Measurements from ENCODE around the gene NCR2. TPM values are rescaled to one million over a fixed set of nuclear protein-coding genes. Genes with fewer than 3 reads are reported as not detected.
"Not testable (repeated sequence)": the region's sequence is repeated elsewhere in the genome, so short reads cannot be mapped to it uniquely, and the experiment has no call there.

The NCR2 gene
- total RNA-seq: not detected in 2 replicates
- polyA plus RNA-seq (2012): not detected

DNA sequence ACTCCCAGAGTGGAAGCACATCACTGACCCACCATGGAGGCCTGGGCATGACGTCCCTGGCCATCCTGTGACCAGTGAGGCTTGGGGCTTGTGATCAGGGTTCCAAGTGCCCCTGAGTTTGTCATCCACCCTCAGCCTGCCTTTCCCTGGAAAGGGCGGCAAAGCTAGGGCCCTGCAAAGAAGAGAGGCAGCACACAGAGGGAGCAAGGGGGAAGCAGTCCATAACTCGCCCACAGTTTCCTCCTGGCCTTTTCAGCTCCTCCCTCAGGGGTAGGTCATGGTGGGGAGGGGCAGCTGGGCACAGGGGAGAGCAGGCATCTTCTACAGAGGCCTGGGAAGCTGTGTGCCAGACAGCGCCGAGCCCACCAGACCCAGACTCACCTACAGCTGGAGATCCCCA, at the start of gene NCR2:
Gene NCR2 (plus strand): TSS at position 313 of the 400 bp plus-strand sequence. CDS start 269 bp downstream, outside the sequence.
- DNase-seq (ENCODE audit: low read depth): no peak

DNA sequence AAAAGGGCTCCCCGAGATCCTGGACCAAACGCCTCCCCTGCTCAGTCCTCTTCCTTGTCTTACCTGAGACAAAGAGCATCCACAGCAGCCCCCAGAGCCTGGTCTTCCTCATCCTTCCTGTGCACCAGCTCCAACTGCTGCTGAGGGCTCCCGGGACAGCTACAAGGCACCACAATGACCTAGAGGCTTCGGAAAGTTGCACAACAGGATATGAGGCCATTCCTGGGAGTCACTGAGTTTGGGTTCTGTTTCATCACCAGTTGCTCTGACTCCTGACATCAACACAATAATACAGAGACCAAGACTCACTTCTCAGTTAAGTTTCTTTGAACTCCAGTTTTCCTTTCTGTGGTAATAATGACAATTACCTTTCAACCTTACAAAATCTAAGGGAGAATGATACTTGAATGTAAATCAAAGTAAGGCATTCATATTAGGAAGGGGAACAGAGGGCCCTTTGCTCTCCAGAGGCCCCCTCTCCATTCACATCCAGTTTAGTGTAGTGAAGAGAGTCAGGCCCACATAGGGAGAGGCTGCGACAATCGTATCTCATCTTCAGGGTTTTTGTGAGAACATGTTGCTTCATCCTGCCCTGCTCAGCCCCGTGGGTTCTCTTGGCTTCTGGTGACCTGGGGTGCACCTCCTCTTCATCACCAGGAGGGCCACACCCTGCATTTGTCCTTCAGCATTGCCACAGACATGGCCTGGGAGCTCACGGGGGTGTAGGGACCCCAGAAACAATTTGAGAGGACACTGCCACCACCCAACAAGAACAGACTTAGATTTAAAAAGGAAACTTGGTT, 48.7 kb upstream of the NCR2 start, which contains the start of gene TREM1:
Gene TREM1 (minus strand): TSS at position 139 of the 803 bp plus-strand sequence. CDS start 27 bp downstream, at position 112.
- DNase-seq (ENCODE audit: low read depth): peak; percentile 20

GRCh38 chr6:41288030-41288753, 47.2 kb upstream of the NCR2 start:
- peak; percentile 12 for DNase-seq (ENCODE audit: low read depth)

GRCh38 chr6:41288754-41289129, 46.7 kb upstream of the NCR2 start:
- DNase-seq (ENCODE audit: low read depth): no peak

- no peak for DNase-seq (ENCODE audit: low read depth)
Observed at GRCh38 chr6:41289815-41290214, 45.6 kb upstream of the NCR2 start.

DNA sequence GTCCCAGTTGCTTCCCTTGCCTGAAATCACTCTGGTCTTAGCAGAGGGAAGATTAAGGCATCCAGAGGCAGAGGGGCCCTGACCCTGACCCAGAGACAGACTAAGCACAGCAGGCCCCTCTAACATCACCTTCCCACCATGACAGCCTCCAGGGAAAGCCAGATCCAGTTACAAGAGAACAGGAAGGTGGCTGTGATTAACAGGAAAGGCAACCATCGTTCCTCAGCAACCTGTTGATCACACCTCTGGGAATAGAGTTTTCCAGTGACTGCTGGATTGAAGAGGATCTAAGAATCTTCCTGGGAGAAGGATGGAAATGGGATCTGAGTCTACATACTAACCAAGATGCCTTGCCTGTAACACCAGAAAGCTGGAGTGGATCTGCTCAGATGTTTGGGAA, 43.7 kb upstream of the NCR2 start:
- no peak for DNase-seq (ENCODE audit: low read depth)

DNA sequence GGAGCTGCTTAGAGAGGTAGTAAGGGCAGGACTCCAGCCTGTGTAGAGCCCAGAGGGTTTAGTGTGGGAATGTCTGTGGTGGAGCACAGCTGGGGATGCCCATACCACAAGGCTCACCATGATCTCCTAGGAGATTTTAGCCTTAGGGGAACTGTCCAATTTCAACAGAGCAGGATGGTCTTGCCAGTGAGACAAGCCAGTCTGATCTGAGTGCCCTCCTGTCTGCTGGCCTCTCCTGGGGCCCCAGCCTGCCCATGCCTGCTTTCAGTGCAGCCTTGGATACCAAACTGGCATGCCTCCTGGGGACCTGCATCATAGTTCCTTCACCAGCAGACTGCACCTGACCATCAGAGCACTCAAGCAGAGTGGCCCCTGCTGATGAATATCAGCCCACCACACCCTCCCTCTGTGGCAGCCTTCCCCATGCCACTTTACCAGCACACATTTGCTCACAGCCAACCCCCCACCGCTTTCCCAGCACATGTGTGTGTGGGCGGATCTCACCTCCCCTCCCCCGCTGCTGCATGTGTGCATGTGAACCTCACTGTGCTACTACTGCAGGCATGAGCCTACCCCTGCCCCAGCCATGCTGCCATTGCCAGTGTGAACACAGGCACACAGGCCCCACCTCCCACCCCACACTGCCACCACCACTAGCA, 41.1 kb upstream of the NCR2 start:
- peak; percentile 10 for DNase-seq (ENCODE audit: low read depth)

DNA sequence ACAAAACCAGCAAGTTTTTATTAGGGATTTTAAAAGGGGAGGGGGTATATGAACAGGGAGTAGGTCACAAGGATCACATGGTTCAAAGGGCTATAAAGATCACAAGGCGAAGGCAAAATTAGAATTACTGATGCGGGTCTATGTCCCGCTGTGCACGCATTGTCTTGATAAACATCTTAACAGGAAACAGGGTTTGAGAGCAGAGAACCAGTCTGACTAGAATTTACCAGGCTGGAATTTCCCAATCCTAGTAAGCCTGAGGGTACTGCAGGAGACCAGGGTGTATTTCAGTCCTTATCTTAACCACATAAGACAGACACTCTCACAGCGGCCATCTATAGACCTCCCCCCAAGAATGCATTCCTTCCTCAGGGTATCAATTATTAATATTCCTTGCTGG, 38.2 kb upstream of the NCR2 start:
- not testable (repeated sequence) for DNase-seq (ENCODE audit: low read depth)

- DNase-seq (ENCODE audit: low read depth): no peak
Observed at GRCh38 chr6:41298785-41299502, 36.5 kb upstream of the NCR2 start.

DNA sequence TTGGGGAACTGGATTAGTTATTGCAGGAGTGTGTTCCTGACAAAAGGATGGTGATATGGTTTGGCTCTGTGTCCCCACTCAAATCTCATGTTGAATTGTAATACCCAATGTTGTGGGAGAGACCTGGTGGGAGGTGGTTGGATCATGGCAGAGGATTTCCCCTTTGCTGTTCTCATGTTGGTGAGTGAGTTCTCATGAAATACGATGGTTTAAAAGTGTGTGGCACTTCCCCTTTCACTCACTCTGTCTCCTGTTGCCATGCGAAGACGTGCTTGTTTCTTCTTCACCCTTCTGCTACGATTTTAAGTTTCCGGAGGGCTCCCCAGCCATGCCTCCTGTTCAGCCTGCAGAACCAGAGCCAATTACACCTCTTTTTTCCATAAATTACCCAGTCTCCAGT, 32.8 kb upstream of the NCR2 start:
- no peak for DNase-seq (ENCODE audit: low read depth)

- peak; percentile 28 for DNase-seq (ENCODE audit: low read depth)
Observed at GRCh38 chr6:41306187-41306854, 29.1 kb upstream of the NCR2 start.

- no peak for DNase-seq (ENCODE audit: low read depth)
Observed at GRCh38 chr6:41315203-41315602, 20.2 kb upstream of the NCR2 start.

DNA sequence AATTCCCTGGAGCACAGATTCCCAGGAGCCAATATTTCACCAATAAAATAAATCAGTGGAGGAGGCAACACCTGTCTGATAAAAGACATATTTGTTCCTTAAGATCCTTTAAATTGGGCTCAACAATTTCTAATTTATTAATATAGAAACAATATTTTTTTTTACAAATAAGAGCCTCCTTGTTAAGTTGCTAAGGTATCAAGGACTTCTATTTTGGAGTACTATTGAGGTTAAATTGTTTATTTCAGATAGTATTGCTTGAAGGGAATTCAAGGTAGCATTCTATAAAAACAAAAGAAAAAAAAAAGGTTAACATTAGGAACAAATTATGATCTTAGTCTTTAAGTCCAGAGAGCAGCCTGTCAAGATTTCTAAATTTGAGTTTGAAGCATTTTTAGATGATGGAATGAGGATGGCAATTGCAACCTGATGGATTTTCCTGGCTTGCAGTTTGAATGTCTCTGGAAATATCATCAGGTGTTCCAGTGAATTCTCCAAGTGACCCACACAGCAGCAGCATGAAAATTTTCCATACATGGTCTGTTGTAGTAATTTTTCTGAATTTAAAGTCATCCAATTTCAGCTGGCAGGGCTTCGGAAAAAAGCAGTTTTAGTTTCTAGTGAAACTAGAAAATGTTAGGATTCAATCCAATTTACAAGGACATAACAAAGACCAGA, 19.3 kb upstream of the NCR2 start:
- no peak for DNase-seq (ENCODE audit: low read depth)

DNA sequence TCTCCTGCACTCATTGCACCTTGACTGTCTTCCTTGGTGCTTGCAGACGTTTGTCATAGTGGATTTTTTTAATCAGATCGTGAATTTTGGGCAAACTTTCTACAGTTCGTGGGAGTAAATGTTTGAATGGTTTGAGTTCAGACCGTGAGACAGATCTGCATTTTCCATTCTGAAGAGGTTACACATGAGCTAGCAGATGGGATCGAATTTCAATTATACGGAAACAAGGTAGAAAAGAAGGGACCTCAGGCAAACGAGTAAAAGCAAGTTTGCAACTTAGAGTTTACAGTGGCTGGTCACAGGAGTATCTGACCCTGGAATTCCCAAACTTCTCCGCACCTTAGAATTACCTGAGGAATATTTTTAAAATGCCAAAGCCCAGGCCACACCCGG, 17.2 kb upstream of the NCR2 start:
- no peak for DNase-seq (ENCODE audit: low read depth)

DNA sequence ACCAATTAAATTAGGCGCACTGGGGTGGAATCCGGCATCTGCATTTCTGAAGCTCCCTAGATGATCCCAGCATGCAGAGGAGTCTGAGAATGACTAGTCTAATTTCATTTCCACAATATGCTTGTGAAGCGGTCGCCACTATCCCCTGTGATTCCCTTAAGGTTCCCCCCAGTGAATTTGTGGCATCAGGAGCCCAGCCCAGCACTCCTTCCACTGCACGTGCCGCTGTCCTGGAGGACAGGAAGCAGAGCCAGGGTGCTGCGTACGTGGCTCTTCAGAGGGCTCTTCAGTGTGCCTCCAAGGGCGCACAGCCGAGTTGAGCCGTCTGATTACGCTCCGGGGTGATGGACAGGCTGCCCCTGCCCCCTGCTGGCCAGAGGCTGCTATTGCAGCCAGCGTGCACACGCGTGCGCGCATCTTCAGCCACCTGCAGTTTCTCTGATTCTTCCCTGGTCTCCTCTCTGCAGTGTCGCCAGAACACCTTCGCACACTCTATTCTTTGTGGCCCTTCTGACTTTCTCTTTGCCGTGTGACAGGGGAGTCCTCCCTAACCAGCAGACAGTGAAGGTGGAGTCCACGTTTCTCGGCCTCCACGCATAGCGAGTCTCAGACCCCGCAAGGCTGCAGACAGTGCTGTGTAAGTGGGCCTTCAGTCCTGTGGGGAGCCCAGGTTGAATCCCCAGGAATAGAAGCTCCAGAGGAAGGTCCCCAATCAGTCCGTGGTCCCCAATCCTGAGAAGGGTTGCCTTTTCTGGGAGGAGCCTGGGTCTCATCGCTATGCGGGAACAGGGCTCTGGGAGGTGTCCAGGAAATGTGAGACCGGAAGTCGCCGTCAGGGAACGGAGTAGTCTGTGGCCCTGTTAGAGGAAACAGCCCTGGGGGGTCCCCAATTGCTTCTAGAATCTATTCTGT, 16.5 kb upstream of the NCR2 start:
- DNase-seq (ENCODE audit: low read depth): peak; percentile 63

DNA sequence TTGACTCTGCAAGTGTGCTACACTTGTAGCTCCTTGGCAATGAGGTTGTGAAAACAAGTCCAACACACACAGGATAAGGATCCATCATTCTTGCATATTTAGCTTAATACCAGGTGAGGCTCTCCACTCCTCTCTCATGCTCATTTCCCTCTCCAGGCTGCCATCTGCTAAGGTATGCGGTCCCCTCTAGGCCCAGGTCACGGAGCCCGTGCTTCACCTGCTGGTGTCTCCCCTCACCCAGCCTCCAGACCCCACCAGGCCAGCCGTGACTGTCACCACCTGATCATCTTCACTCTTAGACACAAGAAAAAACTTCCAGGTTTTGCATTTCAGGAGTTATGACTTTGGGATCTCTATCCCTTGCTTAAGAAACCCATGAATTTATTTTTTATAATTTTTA, 14.2 kb upstream of the NCR2 start:
- no peak for DNase-seq (ENCODE audit: low read depth)

- DNase-seq (ENCODE audit: low read depth): no peak
Observed at GRCh38 chr6:41325446-41326066, 9.9 kb upstream of the NCR2 start.

DNA sequence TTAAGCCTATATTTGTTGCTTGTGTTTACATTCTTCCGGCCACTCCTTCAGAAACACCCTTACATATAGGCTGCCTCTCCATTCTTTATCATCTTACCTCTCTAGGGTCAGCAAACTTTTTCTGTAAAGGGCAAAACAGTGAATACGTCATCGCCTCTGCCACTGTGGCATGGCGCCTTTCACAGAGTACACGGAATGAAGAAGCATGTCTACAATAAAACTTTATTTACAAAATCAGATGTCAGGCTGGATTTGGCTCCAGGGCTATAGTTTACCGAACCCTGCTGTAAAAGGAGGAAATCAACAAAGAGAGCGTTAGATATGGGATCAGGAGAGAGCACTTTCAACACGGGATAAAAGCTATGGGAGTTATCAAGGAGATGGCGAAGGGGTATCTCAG, 9.3 kb upstream of the NCR2 start:
- DNase-seq (ENCODE audit: low read depth): no peak

- no peak for DNase-seq (ENCODE audit: low read depth)
Observed at GRCh38 chr6:41327177-41327576, 8.2 kb upstream of the NCR2 start.
